SKM-1 (cell line): Measurements from ENCODE around the gene CINP.
A peak's percentile ranks its signal among the peaks of the same experiment; 100 is the strongest.
"Not testable (repeated sequence)": the region's sequence is repeated elsewhere in the genome, so short reads cannot be mapped to it uniquely, and the experiment has no call there.

Source experiments
- DNase-seq: peaks from one replicate; lab custom pipeline; 2025; ENCODE audit not compliant: unreplicated experiment; lab: John Stamatoyannopoulos, UW

CINP gene

DNA sequence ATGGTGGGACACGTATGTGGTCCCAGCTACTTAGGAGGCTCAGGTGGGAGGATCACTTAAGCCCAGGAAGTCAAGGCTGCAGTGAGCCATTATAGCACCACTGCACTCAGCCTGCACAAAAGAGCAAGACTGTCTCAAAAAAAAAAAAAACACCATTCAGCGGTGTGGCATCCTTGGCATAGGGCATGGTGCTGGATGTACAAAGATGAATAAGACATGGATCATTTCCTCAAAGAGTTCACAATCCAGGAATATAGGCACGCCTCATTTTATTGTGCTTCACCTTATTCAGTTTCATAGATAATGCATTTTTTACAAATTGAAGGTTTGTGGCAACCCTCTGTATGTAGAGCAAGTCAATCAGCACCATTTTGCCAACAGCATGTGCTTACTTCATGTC is 6.4 kb downstream of the CINP start:
- DNase-seq: no peak

DNA sequence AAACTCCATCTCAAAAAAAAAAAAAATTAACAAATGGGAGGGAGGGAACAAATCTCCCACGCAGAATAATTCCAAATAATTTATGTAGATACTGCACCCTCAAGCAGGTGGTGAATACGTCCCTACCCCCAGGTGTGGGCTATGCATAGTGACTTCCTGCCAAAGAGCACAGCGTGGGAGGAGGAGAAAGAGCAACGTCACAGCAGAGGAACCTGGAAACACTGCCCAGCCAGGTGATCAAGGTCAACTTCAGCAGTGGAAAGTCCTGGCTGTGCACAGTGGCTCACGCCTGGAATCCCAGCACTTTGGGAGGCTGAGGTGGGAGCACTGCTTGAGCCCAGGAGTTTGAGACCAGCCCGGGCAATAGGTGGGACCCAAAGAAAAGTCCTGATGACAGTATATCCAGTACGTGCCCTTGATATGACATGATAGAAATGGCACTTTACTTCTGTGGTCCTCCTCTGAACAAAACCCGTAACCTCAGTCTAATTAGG is 9.5 kb downstream of the CINP start:
- DNase-seq: no peak

DNA sequence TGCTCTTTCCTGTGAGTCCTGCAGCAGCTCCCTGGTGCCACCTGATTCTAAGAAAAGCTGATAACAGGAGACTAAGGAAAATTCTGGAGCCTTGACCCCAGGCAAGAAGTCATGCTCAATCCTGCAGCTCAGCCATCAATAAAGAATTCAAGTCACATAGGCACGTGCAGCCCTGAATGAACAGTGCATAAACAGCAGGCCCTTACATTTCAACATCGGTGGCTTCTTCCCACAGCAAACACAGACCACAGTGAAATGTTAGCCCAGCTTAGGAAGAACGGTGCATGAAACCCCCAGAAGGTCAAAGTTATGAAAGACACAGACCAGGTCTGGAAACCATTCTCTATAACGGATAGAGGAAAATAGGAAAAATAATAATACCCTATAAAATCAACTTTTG is 10.5 kb downstream of the CINP start:
- DNase-seq: no peak

DNA sequence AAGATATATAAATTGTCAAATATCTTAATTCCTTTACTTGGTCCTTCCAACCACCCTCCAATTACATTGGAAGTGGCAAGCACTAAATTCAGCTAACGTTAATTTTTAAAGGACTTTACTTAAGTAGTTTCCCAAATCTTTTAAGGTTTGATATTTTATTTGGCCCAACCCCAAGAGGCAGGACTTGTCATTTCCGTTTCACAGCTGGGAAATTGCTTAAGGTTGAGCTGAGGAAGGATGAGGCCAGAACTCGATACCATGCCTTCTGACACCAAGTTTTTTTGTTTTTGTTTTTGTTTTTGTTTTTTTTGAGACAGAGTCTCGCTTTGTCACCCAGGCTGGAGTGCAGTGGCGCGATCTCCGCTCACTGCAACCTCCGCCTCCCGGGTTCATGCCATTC is 11.1 kb downstream of the CINP start:
- DNase-seq: not testable (repeated sequence)

DNA sequence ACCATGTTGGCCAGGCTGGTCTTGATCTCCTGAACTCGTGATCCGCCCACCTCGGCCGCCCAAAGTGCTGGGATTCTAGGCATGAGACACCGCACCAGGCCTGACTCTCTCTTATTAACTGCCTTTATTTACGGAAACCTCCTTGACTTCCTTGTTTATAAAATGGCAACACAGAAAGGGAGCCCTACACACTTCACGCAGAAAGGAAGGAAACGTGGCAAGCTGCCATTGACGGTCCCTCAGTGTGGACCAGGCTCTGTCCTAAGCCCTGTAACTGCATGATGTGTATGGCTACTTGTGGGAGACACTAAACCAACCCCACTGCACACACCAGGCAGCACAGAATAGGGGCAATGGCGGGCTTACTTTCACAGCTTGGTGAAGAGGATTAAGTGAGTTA is 11.7 kb downstream of the CINP start:
- DNase-seq: no peak

DNA sequence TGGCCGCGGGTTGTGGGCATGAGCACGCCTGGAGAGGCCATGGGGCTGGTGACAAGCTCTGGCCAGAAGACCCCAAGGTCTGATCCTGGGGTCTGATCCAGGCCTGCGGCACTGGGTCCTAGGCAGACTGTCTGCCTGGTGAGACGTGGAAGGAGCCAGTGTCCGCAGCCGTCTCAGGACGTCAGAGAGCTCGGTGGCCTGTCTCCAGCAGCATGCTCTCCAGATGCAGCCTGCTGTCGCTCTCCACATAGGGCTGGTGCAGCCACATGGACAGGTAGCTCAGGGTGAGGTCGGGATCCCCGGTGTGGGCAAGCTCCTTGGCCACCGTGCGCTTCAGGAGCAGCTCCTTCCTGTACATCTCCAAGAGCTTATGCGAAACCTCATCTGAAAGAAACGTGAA is 14.3 kb downstream of the CINP start:
- DNase-seq: no peak

DNA sequence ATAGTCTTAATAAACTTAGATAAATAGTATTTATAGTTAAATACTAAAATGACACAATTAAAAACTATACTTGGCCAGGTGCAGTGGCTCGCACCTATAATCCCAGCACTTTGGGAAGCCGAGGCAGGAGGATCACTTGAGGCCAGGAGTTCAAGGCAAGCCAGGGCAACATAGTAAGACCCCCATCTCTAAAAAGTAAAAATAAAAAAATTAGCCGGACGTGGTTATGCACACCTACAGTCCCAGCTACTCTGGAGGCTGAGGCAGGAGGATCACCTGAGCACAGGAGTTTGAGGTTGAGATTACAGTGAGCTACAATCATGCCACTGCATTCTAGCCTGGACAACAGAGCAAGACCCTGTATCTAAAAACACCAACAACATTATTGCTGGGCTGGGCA is 16.0 kb downstream of the CINP start:
- no peak for DNase-seq

DNA sequence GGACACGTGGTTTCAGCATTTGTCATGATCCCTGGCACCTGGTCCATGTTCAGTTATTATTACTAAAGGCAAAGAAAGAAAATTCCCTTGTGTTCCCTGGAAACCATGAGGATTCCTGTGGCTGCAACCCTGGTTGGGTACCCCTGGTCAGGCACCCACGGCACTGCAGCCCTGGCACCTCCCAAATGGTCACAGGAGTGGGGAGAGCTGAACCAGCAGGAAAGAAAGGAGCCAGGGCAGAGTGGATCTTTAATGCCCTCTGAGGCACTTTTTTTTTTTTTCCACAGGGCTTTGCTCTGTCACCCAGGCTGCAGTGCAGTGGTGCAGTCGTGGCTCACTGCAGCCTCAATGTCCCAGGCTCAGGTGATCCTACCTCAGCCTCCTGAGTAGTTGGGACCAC is 17.5 kb downstream of the CINP start:
- DNase-seq: no peak

DNA sequence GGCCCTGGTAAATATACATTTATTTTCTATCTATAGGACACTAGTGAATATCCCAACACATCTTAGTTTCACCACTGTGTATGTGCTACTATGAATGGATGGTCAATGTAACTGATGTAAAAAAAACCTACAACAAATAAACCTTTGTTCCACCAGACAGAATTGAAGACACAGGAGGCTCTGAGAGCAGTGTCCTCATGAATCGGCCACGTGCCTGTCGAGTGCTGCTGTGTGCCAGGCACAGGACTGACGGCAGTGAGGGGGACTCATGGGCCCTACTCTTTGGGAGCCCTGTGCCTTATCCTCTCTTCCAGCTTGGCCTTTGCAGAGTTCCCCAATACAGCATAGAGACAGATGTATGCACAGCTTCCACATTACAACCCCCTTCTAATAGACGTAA is 18.2 kb downstream of the CINP start:
- DNase-seq: no peak

DNA sequence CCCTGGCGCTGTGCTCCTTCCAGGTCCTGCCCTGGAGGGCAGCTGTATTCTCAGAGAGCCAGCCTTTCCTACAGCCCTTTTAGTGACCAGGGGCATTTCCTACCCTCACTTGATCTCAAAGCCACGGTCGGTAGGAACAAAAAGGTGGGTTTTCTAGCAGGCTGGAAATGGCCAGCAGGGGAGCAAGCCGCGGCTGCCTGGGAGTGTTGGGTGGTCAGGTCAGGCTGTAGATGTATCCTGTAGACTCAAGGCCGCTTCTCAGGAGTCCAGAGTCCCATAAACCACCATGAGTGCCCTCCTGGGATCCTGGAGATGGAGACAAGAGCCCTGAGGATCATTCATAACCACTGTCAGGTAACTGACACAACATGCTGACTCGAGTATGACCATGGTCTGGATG is 18.6 kb downstream of the CINP start:
- no peak for DNase-seq

DNA sequence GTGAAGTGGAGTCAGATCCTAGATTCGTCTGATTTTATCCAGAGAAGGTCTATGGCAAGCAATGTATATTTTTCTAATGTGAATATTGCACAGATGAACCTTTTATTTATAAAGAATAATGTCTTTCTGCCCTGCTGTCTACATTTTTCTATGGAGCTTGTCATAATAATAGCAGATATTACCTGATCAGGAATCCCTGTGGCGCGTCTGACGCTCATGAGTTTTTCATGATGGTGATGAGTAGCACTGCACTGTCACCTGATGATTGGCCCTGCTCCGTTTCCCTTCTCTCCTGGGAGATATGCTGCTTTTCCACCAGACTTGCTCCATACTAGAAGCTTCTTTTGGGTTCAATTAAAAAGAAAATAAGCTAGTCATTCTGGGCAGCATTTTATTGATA is 20.5 kb downstream of the CINP start:
- DNase-seq: no peak

DNA sequence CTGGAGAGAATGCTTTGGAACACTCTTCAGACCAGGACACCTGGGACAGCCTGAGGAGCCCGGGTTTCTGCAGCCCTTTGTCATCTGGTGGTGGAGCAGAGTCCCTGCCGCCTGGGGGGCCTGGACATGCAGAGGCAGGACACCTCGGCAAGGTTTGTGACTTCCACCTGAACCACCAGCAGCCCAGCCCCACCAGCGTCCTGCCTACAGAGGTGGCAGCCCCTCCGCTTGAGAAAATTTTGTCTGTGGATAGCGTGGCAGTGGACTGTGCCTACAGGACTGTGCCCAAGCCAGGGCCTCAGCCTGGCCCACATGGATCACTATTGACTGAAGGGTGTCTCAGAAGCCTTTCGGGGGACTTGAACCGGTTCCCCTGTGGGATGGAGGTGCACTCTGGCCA is 21.1 kb downstream of the CINP start:
- DNase-seq: no peak

DNA sequence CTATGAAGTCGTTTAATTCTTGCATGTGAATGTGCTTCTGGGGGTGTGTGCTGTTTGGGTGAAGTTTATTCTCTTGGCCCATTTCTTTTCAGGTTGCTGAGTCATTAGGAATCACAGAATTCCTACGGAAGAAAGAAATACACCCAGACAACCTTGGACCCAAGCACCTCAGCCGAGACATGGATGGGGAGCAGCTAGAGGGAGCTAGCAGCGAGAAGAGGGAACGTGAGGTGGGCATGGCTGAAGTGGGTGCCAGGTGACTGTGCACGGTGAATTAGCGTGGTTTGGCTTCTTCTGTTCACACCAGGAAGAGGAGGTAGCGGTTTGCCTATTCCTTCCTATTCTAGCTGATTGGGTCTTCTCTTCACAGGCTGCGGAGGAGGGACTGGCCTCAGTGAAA is 24.0 kb downstream of the CINP start:
- no peak for DNase-seq

DNA sequence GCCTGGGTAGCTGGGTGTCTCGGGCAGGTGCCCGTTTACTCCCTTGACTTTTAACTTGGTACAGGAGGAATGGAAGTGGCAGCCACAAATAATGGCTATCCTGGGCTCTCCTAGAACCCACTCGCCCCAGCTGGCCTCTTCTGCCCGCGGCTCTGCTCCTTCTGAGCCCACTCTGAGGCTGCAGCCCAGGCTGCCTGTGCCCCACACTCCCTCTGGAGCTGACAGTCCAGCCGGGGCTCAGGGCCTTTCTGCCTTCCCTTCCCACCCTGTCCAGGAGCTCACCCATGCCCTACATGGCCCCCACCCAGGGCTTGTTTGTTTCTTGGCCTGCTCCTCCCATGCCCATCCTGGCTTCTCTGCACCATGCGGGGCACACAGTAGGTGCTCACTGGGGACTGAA is 27.5 kb downstream of the CINP start:
- DNase-seq: no peak

DNA sequence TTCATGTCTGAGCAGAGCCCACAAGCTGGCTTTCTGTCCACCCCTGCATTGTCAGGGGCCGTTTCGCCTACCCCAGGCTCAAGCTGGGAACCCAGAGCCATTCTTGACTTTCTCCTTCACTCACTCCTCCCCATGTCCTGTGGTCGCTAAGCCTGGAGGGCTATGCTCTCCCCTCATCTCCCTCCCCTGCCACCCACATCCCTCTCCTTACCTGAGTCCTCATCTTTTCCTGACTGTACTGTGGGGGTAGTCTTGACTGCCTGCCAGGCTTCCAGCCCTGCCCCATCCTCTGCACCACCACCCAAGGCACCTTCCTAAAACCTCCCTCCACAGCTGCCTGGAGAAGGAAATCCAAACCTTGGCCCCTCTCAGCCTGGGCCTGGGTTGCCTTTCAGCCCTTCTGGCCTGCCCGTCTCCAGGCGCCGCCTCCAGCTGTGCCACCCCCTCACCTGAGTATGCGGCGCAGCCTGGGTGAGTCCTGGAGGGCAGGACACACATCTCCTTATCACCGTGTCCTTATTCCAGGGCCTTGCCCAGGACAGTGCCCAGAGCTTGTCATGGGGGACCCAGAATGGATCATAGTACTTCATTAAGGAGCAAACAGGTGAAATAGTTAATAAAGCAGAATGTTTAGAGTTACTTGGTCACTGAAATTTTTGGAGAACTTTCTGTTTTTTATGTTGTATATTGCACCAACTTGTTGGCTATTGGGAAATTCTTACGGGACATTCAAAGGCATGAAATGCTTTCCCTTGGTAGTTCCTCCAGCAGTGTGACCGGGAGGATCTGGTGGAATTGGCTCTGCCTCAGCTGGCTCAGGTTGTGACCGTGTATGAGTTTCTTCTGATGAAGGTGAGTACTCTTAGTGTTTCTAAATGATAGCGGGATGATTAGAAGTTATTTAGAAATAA is 28.6 kb downstream of the CINP start:
- no peak for DNase-seq

DNA sequence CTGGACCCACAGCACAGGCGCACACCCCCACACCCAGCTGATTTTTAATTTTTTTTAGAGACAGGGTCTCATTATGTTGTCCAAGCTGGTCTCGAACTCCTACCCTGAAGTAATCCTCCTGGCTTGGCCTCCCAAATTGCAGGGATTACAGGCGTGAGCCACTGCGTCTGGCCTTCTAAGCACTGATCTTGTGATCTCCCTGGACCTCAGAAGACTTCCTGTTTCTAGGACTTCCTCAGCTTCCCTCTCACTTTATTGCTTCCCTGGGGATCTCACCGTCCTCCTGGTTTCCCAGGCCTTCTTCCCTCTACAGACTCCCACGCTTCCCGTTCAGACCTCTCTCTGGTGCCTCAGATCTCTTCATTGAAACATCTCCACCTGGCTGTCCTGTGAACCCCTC is 29.3 kb downstream of the CINP start:
- DNase-seq: no peak

DNA sequence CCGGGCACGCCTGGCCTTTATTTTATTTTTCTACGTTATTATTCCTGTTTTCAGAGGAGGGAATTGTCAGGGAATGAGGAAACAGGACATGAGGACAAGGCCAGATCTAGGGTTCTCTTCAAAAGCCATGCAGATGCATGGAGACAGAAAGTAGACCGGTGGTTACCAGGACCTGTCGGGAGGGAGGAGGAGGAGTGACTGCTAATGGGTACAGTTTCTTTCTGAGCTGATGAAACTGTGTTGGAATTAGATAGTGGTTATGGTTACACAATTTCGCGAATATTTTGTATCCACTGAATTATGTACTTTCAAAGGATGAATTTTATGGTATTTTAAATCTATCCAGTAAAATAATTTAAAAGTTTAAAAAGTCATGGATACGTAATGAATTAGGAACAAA is 31.9 kb downstream of the CINP start:
- DNase-seq: no peak

DNA sequence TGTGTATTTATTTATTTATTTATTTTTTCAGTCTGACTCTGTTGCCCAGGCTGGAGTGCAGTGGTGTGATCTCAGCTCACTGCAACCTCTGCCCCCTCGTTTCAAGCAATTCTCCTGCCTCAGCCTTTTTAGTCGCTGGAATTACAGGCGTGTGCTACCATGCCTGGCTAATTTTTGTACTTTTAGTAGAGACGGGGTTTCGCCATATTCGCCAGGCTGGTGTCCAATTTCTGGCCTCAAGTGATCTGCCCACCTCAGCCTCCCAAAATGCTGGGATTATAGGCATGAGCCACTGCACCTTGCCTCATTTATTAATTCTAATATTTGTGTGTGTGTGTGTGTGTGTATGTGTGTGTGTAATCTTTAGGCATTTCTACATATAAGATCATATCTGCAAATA is 33.3 kb downstream of the CINP start:
- DNase-seq: not testable (repeated sequence)

DNA sequence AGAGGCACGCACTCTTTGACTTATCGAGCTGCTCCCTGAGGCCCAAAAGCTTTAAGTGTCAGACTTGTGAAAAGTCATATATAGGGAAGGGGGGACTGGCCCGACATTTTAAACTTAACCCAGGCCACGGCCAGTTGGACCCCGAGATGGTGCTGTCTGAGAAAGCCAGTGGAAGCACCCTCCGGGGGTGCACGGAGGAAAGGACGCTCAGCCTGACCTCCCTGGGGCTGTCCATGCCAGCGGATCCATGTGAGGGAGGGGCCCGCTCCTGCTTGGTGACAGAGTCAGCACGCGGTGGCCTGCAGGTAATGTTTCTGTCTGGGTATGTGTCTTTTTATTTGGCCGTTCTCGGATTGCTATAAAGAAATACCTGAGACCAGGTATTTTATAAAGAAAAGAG is 36.1 kb downstream of the CINP start:
- no peak for DNase-seq

DNA sequence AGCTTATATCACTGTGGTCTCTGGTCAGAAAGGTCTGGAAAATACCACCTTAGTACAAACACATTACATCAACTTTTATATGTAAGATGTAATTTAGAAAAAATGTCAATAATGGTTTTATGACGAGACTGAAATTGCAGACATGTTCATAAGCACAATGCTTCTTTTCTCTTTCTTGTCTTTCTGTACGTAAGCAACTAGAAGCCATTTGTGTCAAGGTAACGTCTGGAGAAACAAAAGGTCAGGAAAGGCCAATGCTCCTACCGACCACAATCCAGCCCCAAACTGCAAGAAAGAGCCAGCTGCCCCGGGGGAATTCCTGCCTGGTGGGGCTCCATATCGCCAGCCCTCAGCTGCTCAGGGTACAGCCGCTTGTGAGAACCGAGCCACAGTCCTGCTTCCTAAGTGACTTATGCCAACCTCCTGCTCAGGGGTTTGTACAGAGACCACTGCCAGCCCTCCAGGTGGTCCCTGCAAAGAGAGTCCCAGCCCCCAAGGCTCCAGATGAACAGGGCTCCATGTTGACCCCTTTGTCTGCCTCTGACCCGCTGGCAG is 36.8 kb downstream of the CINP start:
- DNase-seq: no peak

DNA sequence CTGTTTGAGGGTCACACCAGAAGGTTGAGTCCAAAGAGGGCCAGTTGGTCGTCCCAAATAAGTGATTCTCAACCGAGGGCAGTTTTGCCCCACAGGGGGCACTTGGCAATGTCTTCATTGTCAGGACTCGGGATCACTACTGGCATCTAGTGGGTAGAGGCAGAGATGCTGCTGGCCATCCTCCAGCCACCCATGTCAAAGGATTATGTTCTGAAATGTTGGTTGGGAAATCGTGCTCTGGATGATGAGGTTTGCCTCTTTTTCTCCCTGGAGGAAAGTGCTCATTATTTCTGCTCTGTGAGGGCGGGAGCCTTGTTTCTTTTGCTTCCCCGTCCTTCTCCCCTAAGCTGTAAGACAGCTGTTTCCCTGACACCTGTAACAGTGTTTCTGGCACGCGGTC is 39.6 kb downstream of the CINP start:
- DNase-seq: peak; percentile 17
